Measurements from ENCODE around the gene LRRC32. TPM values are rescaled to one million over a fixed set of nuclear protein-coding genes. Genes with fewer than 3 reads are reported as not detected.

The LRRC32 gene
- total and polyA plus RNA-seq, 2 of the 4 experiments (the other 2 are of a cell fraction), result 5.2 to 13.7 TPM

DNA sequence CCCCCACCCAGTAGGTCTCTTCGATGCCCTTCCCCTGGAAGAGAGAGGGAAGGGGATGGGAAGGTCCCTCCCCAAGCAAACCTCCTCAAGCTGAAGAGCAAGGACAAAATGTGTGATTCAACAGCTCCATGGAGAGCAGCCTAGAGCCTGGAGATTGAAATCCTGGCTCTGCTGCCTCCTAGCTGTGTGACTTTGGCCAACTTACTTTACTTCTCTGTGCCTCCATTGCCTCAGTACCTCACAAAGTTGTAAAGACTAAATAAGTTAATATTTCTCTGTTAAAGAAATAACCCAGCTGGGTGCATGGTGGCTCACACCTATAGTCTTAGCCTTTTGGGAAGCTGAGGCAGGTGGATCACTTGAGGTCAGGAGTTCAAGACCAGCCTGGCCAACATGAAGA, 21.1 kb upstream of the LRRC32 start:
- H3K79me1 ChIP-seq (ENCODE audit: low read depth in 1 of 2, low read length in 2 of 2), result no peaks in the 10 kb centered on the region
- H3K4me2 ChIP-seq (ENCODE audit: low read depth, low read length), result no peak overlapping the region
- no peak overlapping the region for H2BK5ac ChIP-seq (ENCODE audit: low read depth, low read length, poor library complexity, severe bottlenecking)
- H2AK9ac ChIP-seq (replicated peaks; ENCODE audit: low read depth, low read length, poor library complexity), result no peak overlapping the region
- no CpG with 5 or more reads among the region's 1 CpG for WGBS, 2 experiments (ENCODE audit: extremely low coverage in 2 of 2, insufficient read length in 1 of 2)
- H2BK15ac ChIP-seq (ENCODE audit: low read depth, low read length), result no peak overlapping the region
- in situ Hi-C loops (cut with MboI; ENCODE audit: low sequenced_read_pairs) (no loop called here), dilution Hi-C loops (cut with HindIII; ENCODE audit: low sequenced_read_pairs, unreplicated experiment) (no loop called here), intact Hi-C loops (cut with micrococcal nuclease) (no loop called here)
- TF ChIP-seq CEBPB (IDR thresholded peaks at IDR 0.05; ENCODE audit: low read depth, low read length) (no peak), POLR2A (IDR thresholded peaks at IDR 0.05; ENCODE audit: low read depth, low read length) (no peak), NFE2L2 (IDR thresholded peaks at IDR 0.05; ENCODE audit: low read depth, low read length) (no peak), CHD1 (IDR thresholded peaks at IDR 0.05; ENCODE audit: low read depth, low read length) (no peak), RCOR1 (IDR thresholded peaks at IDR 0.05; ENCODE audit: insufficient replicate concordance, low read length) (no peak), MAZ (IDR thresholded peaks at IDR 0.05; ENCODE audit: borderline replicate concordance, low read depth, low read length) (no peak), SMC3 (IDR thresholded peaks at IDR 0.05; ENCODE audit: low read depth, low read length) (no peak)
- TF ChIP-seq, protein P1, sequence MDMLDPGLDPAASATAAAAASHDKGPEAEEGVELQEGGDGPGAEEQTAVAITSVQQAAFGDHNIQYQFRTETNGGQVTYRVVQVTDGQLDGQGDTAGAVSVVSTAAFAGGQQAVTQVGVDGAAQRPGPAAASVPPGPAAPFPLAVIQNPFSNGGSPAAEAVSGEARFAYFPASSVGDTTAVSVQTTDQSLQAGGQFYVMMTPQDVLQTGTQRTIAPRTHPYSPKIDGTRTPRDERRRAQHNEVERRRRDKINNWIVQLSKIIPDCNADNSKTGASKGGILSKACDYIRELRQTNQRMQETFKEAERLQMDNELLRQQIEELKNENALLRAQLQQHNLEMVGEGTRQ (IDR thresholded peaks at IDR 0.05; ENCODE audit: low read depth, low read length), result no peak
- TF ChIP-seq, protein P2, sequence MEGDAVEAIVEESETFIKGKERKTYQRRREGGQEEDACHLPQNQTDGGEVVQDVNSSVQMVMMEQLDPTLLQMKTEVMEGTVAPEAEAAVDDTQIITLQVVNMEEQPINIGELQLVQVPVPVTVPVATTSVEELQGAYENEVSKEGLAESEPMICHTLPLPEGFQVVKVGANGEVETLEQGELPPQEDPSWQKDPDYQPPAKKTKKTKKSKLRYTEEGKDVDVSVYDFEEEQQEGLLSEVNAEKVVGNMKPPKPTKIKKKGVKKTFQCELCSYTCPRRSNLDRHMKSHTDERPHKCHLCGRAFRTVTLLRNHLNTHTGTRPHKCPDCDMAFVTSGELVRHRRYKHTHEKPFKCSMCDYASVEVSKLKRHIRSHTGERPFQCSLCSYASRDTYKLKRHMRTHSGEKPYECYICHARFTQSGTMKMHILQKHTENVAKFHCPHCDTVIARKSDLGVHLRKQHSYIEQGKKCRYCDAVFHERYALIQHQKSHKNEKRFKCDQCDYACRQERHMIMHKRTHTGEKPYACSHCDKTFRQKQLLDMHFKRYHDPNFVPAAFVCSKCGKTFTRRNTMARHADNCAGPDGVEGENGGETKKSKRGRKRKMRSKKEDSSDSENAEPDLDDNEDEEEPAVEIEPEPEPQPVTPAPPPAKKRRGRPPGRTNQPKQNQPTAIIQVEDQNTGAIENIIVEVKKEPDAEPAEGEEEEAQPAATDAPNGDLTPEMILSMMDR (conservative IDR thresholded peaks at IDR 0.05; ENCODE audit: low read depth, low read length), result no peak
- TF ChIP-seq, protein P3, sequence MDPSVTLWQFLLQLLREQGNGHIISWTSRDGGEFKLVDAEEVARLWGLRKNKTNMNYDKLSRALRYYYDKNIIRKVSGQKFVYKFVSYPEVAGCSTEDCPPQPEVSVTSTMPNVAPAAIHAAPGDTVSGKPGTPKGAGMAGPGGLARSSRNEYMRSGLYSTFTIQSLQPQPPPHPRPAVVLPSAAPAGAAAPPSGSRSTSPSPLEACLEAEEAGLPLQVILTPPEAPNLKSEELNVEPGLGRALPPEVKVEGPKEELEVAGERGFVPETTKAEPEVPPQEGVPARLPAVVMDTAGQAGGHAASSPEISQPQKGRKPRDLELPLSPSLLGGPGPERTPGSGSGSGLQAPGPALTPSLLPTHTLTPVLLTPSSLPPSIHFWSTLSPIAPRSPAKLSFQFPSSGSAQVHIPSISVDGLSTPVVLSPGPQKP (IDR thresholded peaks at IDR 0.05; ENCODE audit: borderline replicate concordance, low read depth, low read length), result no peak
- ChIA-PET CTCF (no interaction called here), POLR2A (ENCODE audit: unreplicated experiment) (no interaction called here)
- no peaks in the 10 kb centered on the region for H3K9me3 ChIP-seq (ENCODE audit: control insufficient read depth, insufficient read depth, low read length)
- H2AK5ac ChIP-seq (ENCODE audit: low read depth, low read length), result peak overlapping the region; percentile 43; the same call in 1 of the 2 replicates
- no peak overlapping the region for H2BK120ac ChIP-seq (ENCODE audit: low read depth, low read length)
- H4K8ac ChIP-seq (ENCODE audit: low read depth in 2 of 2, low read length in 2 of 2), result no peak overlapping the region
- H4K20me1 ChIP-seq (ENCODE audit: insufficient read depth, low read length), result no peaks in the 10 kb centered on the region
- DNase-seq, result no peak
- no peak overlapping the region for H3K27ac ChIP-seq (ENCODE audit: insufficient read depth, low read length)
- no peak overlapping the region for H4K5ac ChIP-seq (ENCODE audit: low read depth, low read length)
- no peaks in the 10 kb centered on the region for H3K9me1 ChIP-seq (ENCODE audit: insufficient read depth, low read length)
- H3K9ac ChIP-seq (ENCODE audit: low read depth, low read length), result no peak overlapping the region
- H3K18ac ChIP-seq (ENCODE audit: low read depth, low read length), result peak overlapping the region; percentile 12; the same call in 1 of the 2 replicates
- peaks cover 5% of the 10 kb centered on the region; the same call in 1 of the 2 replicates for H3K4me1 ChIP-seq (ENCODE audit: control insufficient read depth, insufficient read depth, low read length)
- no peak overlapping the region; the same call in 1 of the 2 replicates for H3K23ac ChIP-seq (ENCODE audit: low read depth, low read length)
- ATAC-seq (ENCODE audit: low read depth), result no peak
- no peak overlapping the region; the same call in 1 of the 2 replicates for H4K91ac ChIP-seq (ENCODE audit: insufficient read depth, low read depth, low read length)
- no TSS peak for BruUV-seq (replicated peaks)
- no peaks in the 10 kb centered on the region for H3K36me3 ChIP-seq (ENCODE audit: control insufficient read depth, insufficient read depth, low read length)
- H2AFZ ChIP-seq (replicated peaks; ENCODE audit: low read length, poor library complexity), result no peak overlapping the region
- peaks cover 2% of the 10 kb centered on the region; the same call in 1 of the 2 replicates for H3K27me3 ChIP-seq (ENCODE audit: control insufficient read depth, insufficient read depth, low read length)
- no peak overlapping the region for H3K4me3 ChIP-seq (ENCODE audit: insufficient read depth, low read depth, low read length)
- H2BK20ac ChIP-seq (ENCODE audit: low read depth, low read length), result no peak overlapping the region
- no peak overlapping the region for H3K4ac ChIP-seq (ENCODE audit: low read depth, low read length)
- no peak overlapping the region for H3K56ac ChIP-seq (ENCODE audit: extremely low read depth, insufficient read depth, low read length)
- no peak overlapping the region for H3K14ac ChIP-seq (replicated peaks; ENCODE audit: low read depth, low read length)

Data from IMR-90 (cell line).